B cell (primary cell): ENCODE data around the gene CAPN11. TPM values are rescaled to one million over a fixed set of nuclear protein-coding genes. Genes with fewer than 3 reads are reported as not detected.

ENCODE experiments used
- ATAC-seq: fragments of 200-7000 bp; cut with Tn5 transposase; one replicate; pipeline ENCODE4 v1.10.0; 2021; ENCODE audit warnings: low read depth, mild to moderate bottlenecking, moderate number of reproducible peaks, moderate library complexity
- CTCF ChIA-PET: fragments of 350-600 bp; sonication (Branson Sonifier 250); formaldehyde crosslinking; loops from one replicate; lab custom pipeline; 2021; ENCODE audit warnings: antibody characterized with exemption, inconsistent platforms; lab: Charles Lee
- POLR2A ChIA-PET: fragments of 350-600 bp; sonication (Branson Sonifier 250); formaldehyde crosslinking; loops from one replicate; lab custom pipeline; 2021; ENCODE audit warnings: antibody characterized with exemption; lab: Charles Lee
- DNase-seq: peaks from one replicate; pipeline ENCODE4 v3.0.0; 2013
- H2AFZ ChIP-seq: 2 replicates; pipeline ENCODE4 v1.6.1; 2012; ENCODE audit warnings: mild to moderate bottlenecking, low read depth, low read length; ENCODE audit not compliant: insufficient read depth, poor library complexity, severe bottlenecking
- H3K27ac ChIP-seq, 2 donors: 1 replicate in 1 of 2; 2 replicates in 1 of 2; pipeline ENCODE4 v1.5.1; 2012 to 2013; ENCODE audit warnings: low read length in 2 of 2, mild to moderate bottlenecking in 2 of 2, moderate library complexity in 1 of 2
- H3K27me3 ChIP-seq, 4 experiments: fragments of 200-600 bp in 1 of 4; sonication (generic) in 1 of 4; replicated peaks in 1 of 4; 1 replicate in 2 of 4; 2 replicates in 2 of 4; pipeline versions ENCODE4 v1.6.1 to v1.7.0; 2013 to 2016; ENCODE audit warnings: low read length in 3 of 4, mild to moderate bottlenecking in 2 of 4, mixed read lengths in 1 of 4, moderate library complexity in 1 of 4; ENCODE audit not compliant: insufficient read depth in 4 of 4, control insufficient read depth in 3 of 4; ENCODE audit errors: control extremely low read depth in 1 of 4
- H3K36me3 ChIP-seq, 2 experiments: replicated peaks in 1 of 2; 1 replicate in 1 of 2; 2 replicates in 1 of 2; pipeline versions ENCODE4 v1.6.1 to v1.7.1; 2013; ENCODE audit warnings: low read length in 1 of 2; ENCODE audit not compliant: insufficient read depth in 2 of 2, control insufficient read depth in 1 of 2; ENCODE audit errors: control extremely low read depth in 1 of 2, extremely low read depth in 1 of 2
- H3K4me1 ChIP-seq, 2 donors: fragments of 200-600 bp in 1 of 2; sonication (generic) in 1 of 2; 1 replicate in 1 of 2; 2 replicates in 1 of 2; pipeline versions ENCODE4 v1.5.1 to v1.6.1; 2013 to 2017; ENCODE audit warnings: low read length in 2 of 2; ENCODE audit not compliant: control insufficient read depth in 2 of 2, insufficient read depth in 2 of 2
- H3K4me2 ChIP-seq: replicated peaks from 2 replicates; pipeline ENCODE3; 2012; ENCODE audit warnings: mild to moderate bottlenecking, low read depth, low read length; ENCODE audit not compliant: poor library complexity, severe bottlenecking
- H3K4me3 ChIP-seq, 5 experiments: fragments of 200-600 bp in 1 of 5; sonication (generic) in 1 of 5; 1 replicate in 3 of 5; 2 replicates in 2 of 5; pipeline versions ENCODE4 v1.5.1 to v1.7.0; 2011 to 2016; ENCODE audit warnings: low read length in 4 of 5, mild to moderate bottlenecking in 4 of 5, low read depth in 2 of 5, control low read depth in 1 of 5, moderate library complexity in 1 of 5; ENCODE audit not compliant: insufficient read depth in 1 of 5; ENCODE audit errors: control extremely low read depth in 1 of 5, extremely low read depth in 1 of 5
- H3K79me2 ChIP-seq: fragments of 200-600 bp; sonication (generic); one replicate; pipeline ENCODE4 v1.6.0; 2016; ENCODE audit warnings: low read length; ENCODE audit not compliant: control insufficient read depth, insufficient read depth
- H3K9ac ChIP-seq: fragments of 200-600 bp; sonication (generic); 2 replicates; pipeline ENCODE4 v1.6.1; 2017; ENCODE audit warnings: mild to moderate bottlenecking, low read length, moderate library complexity
- H3K9me3 ChIP-seq, 3 donors: one replicate each; pipeline versions ENCODE4 v1.6.1 to v1.7.1; 2013; ENCODE audit warnings: low read length in 2 of 3; ENCODE audit not compliant: control insufficient read depth in 2 of 3, insufficient read depth in 1 of 3; ENCODE audit errors: control extremely low read depth in 1 of 3
- H4K20me1 ChIP-seq: 2 replicates; pipeline ENCODE4 v1.6.0; 2012; ENCODE audit warnings: mild to moderate bottlenecking, low read length; ENCODE audit not compliant: insufficient read depth, control insufficient read depth, poor library complexity, severe bottlenecking
- H3K27ac Mint-ChIP-seq: one replicate; pipeline ENCODE4 v1.8.0; 2021; ENCODE audit warnings: mixed read lengths
- H3K27me3 Mint-ChIP-seq: one replicate; pipeline ENCODE4 v1.8.0; 2021; ENCODE audit warnings: mixed read lengths
- H3K4me1 Mint-ChIP-seq: one replicate; pipeline ENCODE4 v1.8.0; 2021; ENCODE audit warnings: mixed read lengths
- H3K4me3 Mint-ChIP-seq: one replicate; pipeline ENCODE4 v1.8.0; 2021; ENCODE audit warnings: mixed read lengths
- H3K9me3 Mint-ChIP-seq: one replicate; pipeline ENCODE4 v1.8.0; 2022; ENCODE audit warnings: mixed read lengths; ENCODE audit not compliant: insufficient read depth
- EZH2 ChIP-seq: IDR thresholded peaks from 2 replicates; pipeline ENCODE4 v1.6.1; 2012; ENCODE audit warnings: borderline replicate concordance, low read depth, mild to moderate bottlenecking, moderate library complexity, low read length; ENCODE audit not compliant: insufficient read depth, poor library complexity, severe bottlenecking
- WGBS: methylation state at CpG from one replicate; pipeline ENCODE4 v1.1.5; 2013; ENCODE audit warnings: missing lambda C conversion rate; ENCODE audit not compliant: insufficient coverage; 5-methylcytosine and 5-hydroxymethylcytosine counted together
- intact Hi-C: fragments of 100-400 bp; cut with micrococcal nuclease; formaldehyde crosslinking; loops from one replicate; pipeline ENCODE4 v1.10.0; 2022
- polyA plus RNA-seq: library from polyadenylated mRNA; depleted of rRNA; stranded (reverse); fragments of >200 nt; gene quantifications from 2 replicates; pipeline ENCODE4 v1.2.3, GENCODE V29; 2012
- total RNA-seq, 2 donors: library from RNA; stranded (reverse); fragments of 120-200 nt in 1 of 2; gene quantifications; 1 replicate in 1 of 2; 2 replicates in 1 of 2; pipeline versions ENCODE4 v1.2.3 to v1.2.4, GENCODE V29; 2013 to 2022
- TF ChIP-seq, protein P1 (sequence below): fragments of 200-600 bp; IDR thresholded peaks from one replicate; pipeline ENCODE4 v1.8.0; 2022; ENCODE audit warnings: antibody characterized with exemption, mild to moderate bottlenecking

Gene CAPN11
- total and polyA plus RNA-seq, 2 donors (not counting 1 experiment from before 2014, with no cell fraction given) = not detected

DNA sequence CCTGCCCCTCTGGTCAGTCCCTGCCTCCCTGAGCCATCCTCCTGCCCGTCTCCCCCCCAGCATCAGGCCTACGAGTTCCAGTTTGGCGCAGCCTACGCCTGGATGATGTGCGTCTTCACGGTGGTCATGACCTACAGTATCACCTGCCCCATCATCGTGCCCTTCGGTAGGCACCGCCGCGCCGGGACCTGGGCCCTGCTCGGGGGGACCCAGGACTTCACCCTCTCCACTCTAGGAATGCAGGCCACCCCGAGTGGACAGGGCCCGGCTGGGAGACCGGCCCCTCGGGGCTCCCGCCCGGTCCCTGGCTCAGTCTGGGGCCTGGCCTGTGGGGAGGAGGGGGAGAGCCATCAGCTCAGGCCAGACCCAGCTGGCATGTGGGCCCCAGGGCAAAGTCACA, 6.1 kb upstream of the CAPN11 start:
- TF ChIP-seq EZH2 = no peak
- TF ChIP-seq, protein P1, sequence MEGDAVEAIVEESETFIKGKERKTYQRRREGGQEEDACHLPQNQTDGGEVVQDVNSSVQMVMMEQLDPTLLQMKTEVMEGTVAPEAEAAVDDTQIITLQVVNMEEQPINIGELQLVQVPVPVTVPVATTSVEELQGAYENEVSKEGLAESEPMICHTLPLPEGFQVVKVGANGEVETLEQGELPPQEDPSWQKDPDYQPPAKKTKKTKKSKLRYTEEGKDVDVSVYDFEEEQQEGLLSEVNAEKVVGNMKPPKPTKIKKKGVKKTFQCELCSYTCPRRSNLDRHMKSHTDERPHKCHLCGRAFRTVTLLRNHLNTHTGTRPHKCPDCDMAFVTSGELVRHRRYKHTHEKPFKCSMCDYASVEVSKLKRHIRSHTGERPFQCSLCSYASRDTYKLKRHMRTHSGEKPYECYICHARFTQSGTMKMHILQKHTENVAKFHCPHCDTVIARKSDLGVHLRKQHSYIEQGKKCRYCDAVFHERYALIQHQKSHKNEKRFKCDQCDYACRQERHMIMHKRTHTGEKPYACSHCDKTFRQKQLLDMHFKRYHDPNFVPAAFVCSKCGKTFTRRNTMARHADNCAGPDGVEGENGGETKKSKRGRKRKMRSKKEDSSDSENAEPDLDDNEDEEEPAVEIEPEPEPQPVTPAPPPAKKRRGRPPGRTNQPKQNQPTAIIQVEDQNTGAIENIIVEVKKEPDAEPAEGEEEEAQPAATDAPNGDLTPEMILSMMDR = no peak
- POLR2A ChIA-PET = no interaction called here
- 96% methylated on average over 8 of the region's 19 CpGs for WGBS
- H3K27me3 Mint-ChIP-seq = no peaks in the 10 kb centered on the region
- Histone ChIP-seq H3K4me3 (no peak overlapping the region), H3K79me2 (no peaks in the 10 kb centered on the region), H2AFZ (no peak overlapping the region), H3K9me3 (no peaks in the 10 kb centered on the region), H3K9ac (no peak overlapping the region), H4K20me1 (no peaks in the 10 kb centered on the region), H3K27ac (no peak overlapping the region), H3K27me3 (peaks cover 0 to 3% (median 0%) of the 10 kb centered on the region in 4 experiments), H3K36me3 (peaks cover 1 to 5% of the 10 kb centered on the region in 2 experiments), H3K4me1 (peaks cover 0 to 7% of the 10 kb centered on the region in 2 donors), H3K4me2 (no peak overlapping the region)
- no peaks in the 10 kb centered on the region for H3K4me1 Mint-ChIP-seq
- no peak overlapping the region for H3K4me3 Mint-ChIP-seq
- intact Hi-C loops = loop anchor here (1.0 to 2.0 kb wide), 3 partner anchors 26 to 186 kb away; partner anchors contain the start of genes MRPL14 and TMEM63B
- H3K27ac Mint-ChIP-seq = no peak overlapping the region
- DNase-seq = no peak
- no peak for ATAC-seq
- CTCF ChIA-PET = interaction anchor here (1.5 to 4.0 kb wide), 4 partner anchors 10 to 60 kb away, joined by 3 to 39 read pairs (median 6); no protein-coding TSS in a partner anchor
- no peaks in the 10 kb centered on the region for H3K9me3 Mint-ChIP-seq

DNA sequence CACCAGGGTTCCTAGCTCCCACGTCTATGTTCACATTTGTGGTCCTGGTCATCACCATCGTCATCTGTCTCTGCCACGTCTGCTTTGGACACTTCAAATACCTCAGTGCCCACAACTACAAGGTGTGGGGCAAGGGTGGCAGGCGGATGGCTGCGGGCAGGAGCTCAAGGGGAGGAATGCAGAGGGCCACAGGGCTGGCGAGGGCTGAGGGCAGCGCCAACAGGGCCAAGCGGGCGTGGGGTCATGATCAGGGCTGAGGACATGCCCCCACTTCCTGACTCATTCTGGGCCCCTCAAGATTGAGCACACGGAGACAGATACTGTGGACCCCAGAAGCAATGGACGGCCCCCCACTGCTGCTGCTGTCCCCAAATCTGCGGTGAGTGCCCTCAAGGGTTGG, 4.6 kb upstream of the CAPN11 start:
- no peak overlapping the region for H2AFZ ChIP-seq
- no peak overlapping the region for H3K9ac ChIP-seq
- TF ChIP-seq, protein P1 = no peak
- no peak for TF ChIP-seq EZH2
- no peaks in the 10 kb centered on the region for H3K4me1 Mint-ChIP-seq
- no peak overlapping the region for H3K4me2 ChIP-seq
- no peak overlapping the region for H3K27ac Mint-ChIP-seq
- no peak for ATAC-seq
- intact Hi-C loops = no loop called here
- H3K9me3 ChIP-seq = no peaks in the 10 kb centered on the region
- H3K4me3 ChIP-seq = no peak overlapping the region
- no peaks in the 10 kb centered on the region for H3K79me2 ChIP-seq
- POLR2A ChIA-PET = no interaction called here
- no peaks in the 10 kb centered on the region for H3K27me3 Mint-ChIP-seq
- H3K9me3 Mint-ChIP-seq = no peaks in the 10 kb centered on the region
- 98% methylated on average over 11 of the region's 12 CpGs for WGBS
- no peaks in the 10 kb centered on the region for H4K20me1 ChIP-seq
- peaks cover 0 to 3% of the 10 kb centered on the region in 2 experiments for H3K36me3 ChIP-seq
- H3K4me3 Mint-ChIP-seq = no peak overlapping the region
- peaks cover 0 to 3% (median 0%) of the 10 kb centered on the region in 4 experiments for H3K27me3 ChIP-seq
- DNase-seq = no peak
- H3K27ac ChIP-seq = no peak overlapping the region
- CTCF ChIA-PET = interaction anchor here (1.0 to 4.0 kb wide), 7 partner anchors 8 to 185 kb away, joined by 3 to 39 read pairs (median 3); no protein-coding TSS in a partner anchor
- peaks cover 0 to 7% of the 10 kb centered on the region in 2 donors for H3K4me1 ChIP-seq
